ENCODE measurements around the gene EPHA5.

Gene EPHA5

GRCh38 chr4:65670331-65671031, at the start of gene EPHA5:
Gene EPHA5, minus strand, starts transcription at chr4:65670489. Its CDS starts 747 bp downstream, at chr4:65669742.
- DNase-seq, result peak; percentile 27

- DNase-seq, result no peak
Measured at GRCh38 chr4:65719635-65720034, 49.3 kb upstream of the EPHA5 start.

GRCh38 chr4:65698631-65699030, 28.3 kb upstream of the EPHA5 start:
- no peak for DNase-seq

GRCh38 chr4:65696436-65696835, 26.1 kb upstream of the EPHA5 start:
- no peak for DNase-seq

- DNase-seq, result no peak
Measured at GRCh38 chr4:65671372-65671771, 1.1 kb upstream of the EPHA5 start.

GRCh38 chr4:65670020-65670330, 314 bp downstream of the EPHA5 start:
- DNase-seq, result no peak

GRCh38 chr4:65669111-65670019, 924 bp downstream of the EPHA5 start:
- DNase-seq, result peak; percentile 2

- no peak for DNase-seq
Measured at GRCh38 chr4:65668201-65669089, 1.8 kb downstream of the EPHA5 start.

GRCh38 chr4:65667506-65668041, 2.7 kb downstream of the EPHA5 start:
- no peak for DNase-seq

GRCh38 chr4:65665771-65666523, 4.3 kb downstream of the EPHA5 start:
- DNase-seq, result no peak

- DNase-seq, result no peak
Measured at GRCh38 chr4:65661471-65661870, 8.8 kb downstream of the EPHA5 start.

GRCh38 chr4:65658117-65658516, 12.2 kb downstream of the EPHA5 start:
- no peak for DNase-seq

- no peak for DNase-seq
Measured at GRCh38 chr4:65656008-65656407, 14.3 kb downstream of the EPHA5 start.

GRCh38 chr4:65654976-65655375, 15.3 kb downstream of the EPHA5 start:
- no peak for DNase-seq

GRCh38 chr4:65653740-65654361, 16.4 kb downstream of the EPHA5 start:
- no peak for DNase-seq

- DNase-seq, result no peak
Measured at GRCh38 chr4:65651751-65652150, 18.5 kb downstream of the EPHA5 start.

- DNase-seq, result no peak
Measured at GRCh38 chr4:65651031-65651430, 19.3 kb downstream of the EPHA5 start.

GRCh38 chr4:65646136-65646535, 24.2 kb downstream of the EPHA5 start:
- no peak for DNase-seq

- DNase-seq, result no peak
Measured at GRCh38 chr4:65645185-65645584, 25.1 kb downstream of the EPHA5 start.

- no peak for DNase-seq
Measured at GRCh38 chr4:65635051-65635821, 35.1 kb downstream of the EPHA5 start.

- DNase-seq, result no peak
Measured at GRCh38 chr4:65624651-65625050, 45.6 kb downstream of the EPHA5 start.

Measured in hematopoietic multipotent progenitor cell treated with erythropoietin and hydrocortisone succinate and interleukin-3 and kit ligand, for 4 days (in vitro differentiated cells).